Muscle layer of duodenum (tissue), 2 donors: ENCODE measurements around the gene TEX22.
A peak's percentile ranks its signal among the peaks of the same experiment; 100 is the strongest.

Experiments used
- H3K27ac ChIP-seq: one replicate; pipeline ENCODE4 v1.7.0; 2013; ENCODE audit warnings: mild to moderate bottlenecking, low read length
- H3K27me3 ChIP-seq: one replicate; pipeline ENCODE4 v1.7.0; 2013; ENCODE audit warnings: low read depth, mild to moderate bottlenecking, control low read depth, low read length
- H3K36me3 ChIP-seq, 2 donors: one replicate each; pipeline ENCODE4 v1.7.0; 2013; ENCODE audit warnings: low read length in 2 of 2, control low read depth in 1 of 2, mild to moderate bottlenecking in 1 of 2; ENCODE audit not compliant: insufficient read depth in 2 of 2, control insufficient read depth in 1 of 2
- H3K4me1 ChIP-seq, 2 donors: one replicate each; pipeline ENCODE4 v1.7.0; 2013; ENCODE audit warnings: low read length in 2 of 2, mild to moderate bottlenecking in 2 of 2, control low read depth in 1 of 2, moderate library complexity in 1 of 2; ENCODE audit not compliant: insufficient read depth in 2 of 2, control insufficient read depth in 1 of 2
- H3K4me3 ChIP-seq, 2 donors: one replicate each; pipeline ENCODE4 v1.7.0; 2013; ENCODE audit warnings: low read length in 2 of 2, low read depth in 1 of 2, mild to moderate bottlenecking in 1 of 2
- H3K9me3 ChIP-seq, 2 donors: one replicate each; pipeline ENCODE4 v1.7.0; 2013; ENCODE audit warnings: low read length in 2 of 2, control low read depth in 1 of 2, mild to moderate bottlenecking in 1 of 2; ENCODE audit not compliant: control insufficient read depth in 1 of 2
- donor health status: healthy.

TEX22 gene

GRCh38 chr14:105411017-105411941 lies 12.9 kb downstream of the TEX22 start:
- no peaks in the 10 kb centered on the region for H3K36me3 ChIP-seq
- peak overlapping the region in 1 of 2 donors; percentile 34 for H3K4me3 ChIP-seq
- no peaks in the 10 kb centered on the region for H3K9me3 ChIP-seq
- no peak overlapping the region for H3K27ac ChIP-seq
- H3K4me1 ChIP-seq = peaks cover 0 to 17% of the 10 kb centered on the region in 2 donors
- H3K27me3 ChIP-seq = peaks cover 9% of the 10 kb centered on the region

GRCh38 chr14:105411985-105412770 lies 13.8 kb downstream of the TEX22 start:
- no peak overlapping the region for H3K27ac ChIP-seq
- H3K4me3 ChIP-seq = peak overlapping the region in 1 of 2 donors; percentile 28
- H3K36me3 ChIP-seq = no peaks in the 10 kb centered on the region
- peaks cover 0 to 17% of the 10 kb centered on the region in 2 donors for H3K4me1 ChIP-seq
- H3K9me3 ChIP-seq = no peaks in the 10 kb centered on the region
- peaks cover 9% of the 10 kb centered on the region for H3K27me3 ChIP-seq

DNA sequence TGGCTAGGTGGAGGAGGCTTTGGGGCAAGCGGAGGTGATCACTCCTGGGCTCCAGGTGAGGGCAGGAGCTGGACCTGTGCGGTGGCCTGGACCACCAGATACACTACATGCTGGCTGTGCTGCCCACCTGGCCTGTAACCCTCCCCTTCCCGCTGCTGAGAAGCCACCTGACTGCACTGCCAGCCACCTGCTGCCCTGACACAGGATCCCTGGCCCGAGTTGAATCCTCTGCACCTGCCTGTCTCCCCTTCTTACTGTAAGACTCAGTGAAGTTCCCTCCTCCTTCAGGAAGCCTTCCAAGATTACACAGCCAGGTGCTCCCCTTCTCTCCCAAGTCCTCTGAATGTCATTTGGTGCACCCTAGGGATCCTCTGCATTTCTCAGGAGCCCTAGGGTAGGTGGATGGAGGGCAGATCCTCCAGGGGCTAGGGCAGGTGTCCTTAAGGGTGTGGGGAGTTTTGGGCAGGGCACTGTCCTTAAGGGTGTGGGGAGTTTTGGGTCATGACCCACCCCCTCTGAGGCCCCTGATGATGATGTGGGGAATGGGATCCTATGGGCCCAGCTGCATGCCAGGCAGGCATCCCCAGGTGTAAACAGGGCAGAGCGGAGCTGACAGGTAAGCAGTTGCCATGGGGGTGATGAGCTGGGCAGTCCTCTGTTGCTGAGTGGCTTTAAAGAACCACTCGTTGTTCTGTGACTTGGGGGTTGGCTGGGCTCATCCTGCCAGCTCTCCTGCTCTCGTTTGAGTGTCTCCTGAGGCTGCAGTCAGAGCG lies 14.6 kb downstream of the TEX22 start:
- H3K4me3 ChIP-seq = no peak overlapping the region
- peaks cover 9% of the 10 kb centered on the region for H3K27me3 ChIP-seq
- H3K9me3 ChIP-seq = no peaks in the 10 kb centered on the region
- peaks cover 0 to 17% of the 10 kb centered on the region in 2 donors for H3K4me1 ChIP-seq
- no peak overlapping the region for H3K27ac ChIP-seq
- no peaks in the 10 kb centered on the region for H3K36me3 ChIP-seq

DNA sequence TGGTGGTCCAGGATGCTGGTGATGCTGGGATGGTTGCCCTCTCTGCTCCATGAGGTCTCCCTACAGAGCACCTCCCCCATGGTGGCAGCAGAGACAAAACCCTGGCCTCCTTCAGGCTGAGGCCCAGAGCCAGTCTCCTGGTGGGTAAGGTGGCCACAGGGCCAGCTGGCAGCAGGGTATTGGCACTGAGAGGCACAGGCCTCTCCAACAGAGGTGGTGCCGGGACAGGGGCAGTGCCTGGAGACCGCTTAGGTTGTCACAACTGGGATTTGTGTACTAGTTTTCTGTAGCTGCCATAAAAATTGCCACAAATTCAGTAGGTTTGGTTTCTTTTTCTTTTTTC lies 15.2 kb downstream of the TEX22 start:
- Histone ChIP-seq H3K4me1 (peaks cover 0 to 20% of the 10 kb centered on the region in 2 donors), H3K9me3 (no peaks in the 10 kb centered on the region), H3K27me3 (peaks cover 9% of the 10 kb centered on the region), H3K36me3 (no peaks in the 10 kb centered on the region), H3K27ac (no peak overlapping the region), H3K4me3 (no peak overlapping the region)

DNA sequence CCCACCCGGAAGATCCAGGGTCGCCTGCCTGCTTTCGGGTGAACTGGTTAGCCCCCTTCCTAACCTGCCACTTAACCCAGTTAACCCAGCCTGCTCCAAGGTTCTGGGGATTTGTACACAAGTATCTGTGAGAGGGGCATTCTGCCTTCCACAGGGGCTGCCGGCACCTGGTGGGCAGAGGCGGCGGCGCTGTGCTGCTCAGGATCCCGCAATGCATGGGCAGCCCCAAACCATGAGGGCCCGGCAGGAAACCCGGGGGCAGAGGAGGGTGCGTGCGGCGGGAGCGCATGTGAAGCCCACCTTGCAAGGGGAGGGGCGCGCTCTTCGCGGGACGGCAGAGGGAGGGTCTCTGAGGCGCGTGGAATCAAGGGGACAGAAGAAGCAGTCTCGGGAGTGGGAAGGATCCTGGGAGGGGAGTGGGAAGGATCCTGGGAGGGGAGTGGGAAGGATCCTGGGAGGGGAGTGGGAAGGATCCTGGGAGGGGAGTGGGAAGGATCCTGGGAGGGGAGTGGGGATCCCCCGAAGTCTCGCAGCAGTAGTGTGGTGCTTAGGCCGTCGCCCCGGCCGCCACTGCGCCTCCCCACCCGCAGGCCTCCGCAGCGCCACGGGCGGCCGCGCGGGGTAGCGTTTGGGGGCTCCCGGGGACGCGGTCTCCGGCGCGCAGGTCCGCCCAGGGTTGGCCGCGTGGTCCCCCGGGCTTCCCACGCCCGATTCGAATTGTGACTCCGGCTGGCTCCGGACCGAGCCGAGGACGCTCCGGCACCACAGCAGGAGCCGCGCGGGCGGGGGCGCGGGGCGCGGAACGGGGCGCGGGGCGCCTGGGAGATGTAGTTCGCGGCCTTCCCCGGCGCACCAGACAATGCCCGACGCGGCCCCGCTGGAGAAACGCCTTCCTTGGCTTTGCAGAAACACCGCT lies 16.4 kb downstream of the TEX22 start:
- peaks cover 9% of the 10 kb centered on the region for H3K27me3 ChIP-seq
- no peaks in the 10 kb centered on the region for H3K36me3 ChIP-seq
- peaks cover 0 to 30% of the 10 kb centered on the region in 2 donors for H3K4me1 ChIP-seq
- no peaks in the 10 kb centered on the region for H3K9me3 ChIP-seq
- H3K4me3 ChIP-seq = peak overlapping the region; percentile 33 to 63
- no peak overlapping the region for H3K27ac ChIP-seq

DNA sequence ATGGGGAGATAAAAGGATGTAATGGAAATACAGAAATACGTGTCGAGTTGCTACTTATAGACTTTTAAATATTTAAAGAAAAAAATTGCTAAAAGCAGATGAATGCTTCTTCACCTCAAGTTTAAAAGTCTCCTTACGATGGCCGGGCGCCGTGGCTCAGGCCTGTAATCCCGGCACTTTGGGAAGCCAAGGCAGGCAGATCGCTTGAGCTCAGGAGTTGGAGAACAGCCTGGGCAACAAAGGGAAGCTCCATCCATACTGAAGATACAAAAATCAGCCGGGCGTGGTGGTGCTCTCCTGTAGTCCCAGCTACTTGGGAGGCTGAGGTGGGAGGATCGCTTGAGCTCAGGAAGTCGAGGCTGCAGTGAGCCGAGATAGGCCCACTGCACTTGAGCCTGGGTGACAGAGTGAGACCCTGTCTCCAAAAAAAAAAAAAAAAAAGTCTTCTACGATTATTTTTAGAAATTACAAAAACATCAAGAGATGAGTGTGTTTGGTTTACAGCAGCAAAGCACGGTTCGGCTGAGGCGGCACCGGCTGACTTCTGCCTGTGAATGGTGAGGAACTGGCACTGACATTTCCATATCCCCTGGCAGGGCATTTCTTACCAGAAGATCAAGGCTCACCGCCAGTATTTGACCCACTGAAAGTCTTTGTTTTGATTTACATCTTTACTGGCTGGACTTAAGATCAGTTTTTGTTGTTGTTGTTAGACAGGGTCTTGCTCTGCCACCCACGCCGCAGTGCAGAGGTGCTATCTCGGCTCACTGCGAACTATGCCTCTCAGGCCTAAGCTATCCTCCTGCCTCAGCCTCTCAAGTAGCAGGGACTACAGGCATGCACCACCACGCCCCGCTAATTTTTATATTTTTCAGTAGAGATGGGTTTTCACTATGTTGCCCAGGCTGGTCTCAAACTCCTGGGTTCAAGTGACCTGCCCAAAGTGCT lies 17.4 kb downstream of the TEX22 start:
- no peaks in the 10 kb centered on the region for H3K36me3 ChIP-seq
- H3K9me3 ChIP-seq = no peaks in the 10 kb centered on the region
- H3K27me3 ChIP-seq = peaks cover 9% of the 10 kb centered on the region
- H3K4me1 ChIP-seq = peaks cover 0 to 31% of the 10 kb centered on the region in 2 donors
- H3K27ac ChIP-seq = no peak overlapping the region
- H3K4me3 ChIP-seq = peak overlapping the region; percentile 33 to 63

- Histone ChIP-seq H3K27me3 (peaks cover 7% of the 10 kb centered on the region), H3K4me3 (no peak overlapping the region), H3K4me1 (peaks cover 1 to 33% of the 10 kb centered on the region in 2 donors), H3K36me3 (no peaks in the 10 kb centered on the region), H3K9me3 (no peaks in the 10 kb centered on the region), H3K27ac (no peak overlapping the region)
Measured at GRCh38 chr14:105416671-105417070, 18.3 kb downstream of the TEX22 start.

GRCh38 chr14:105417690-105418121 lies 19.4 kb downstream of the TEX22 start:
- Histone ChIP-seq H3K4me1 (peaks cover 4 to 41% of the 10 kb centered on the region in 2 donors), H3K27me3 (no peaks in the 10 kb centered on the region), H3K4me3 (no peak overlapping the region), H3K27ac (no peak overlapping the region), H3K9me3 (no peaks in the 10 kb centered on the region), H3K36me3 (no peaks in the 10 kb centered on the region)

GRCh38 chr14:105418269-105419194 lies 20.2 kb downstream of the TEX22 start:
- Histone ChIP-seq H3K36me3 (no peaks in the 10 kb centered on the region), H3K27me3 (no peaks in the 10 kb centered on the region), H3K4me3 (peak overlapping the region; percentile 56 to 69), H3K9me3 (no peaks in the 10 kb centered on the region), H3K4me1 (peaks cover 4 to 42% of the 10 kb centered on the region in 2 donors), H3K27ac (no peak overlapping the region)
